Right ventricle myocardium inferior (tissue), 1 donor: ENCODE data around the gene BAG1. TPM values are rescaled to one million over a fixed set of nuclear protein-coding genes. Genes with fewer than 3 reads are reported as not detected.

Experiments
- ATAC-seq: fragments of 200-7000 bp; cut with Tn5 transposase; one replicate; pipeline ENCODE4 v1.9.1; 2020; ENCODE audit warnings: mild to moderate bottlenecking, moderate library complexity
- DNase-seq: peaks from one replicate; pipeline ENCODE4 v3.0.0; 2021; ENCODE audit errors: missing footprints
- intact Hi-C: fragments of 100-400 bp; cut with DNase I; formaldehyde crosslinking; loops from one replicate; pipeline ENCODE4 v1.11.0; 2022
- total RNA-seq: library from RNA; stranded (reverse); fragmentation: NEBNext Ultra II Directional; extraction: Animal tissue kit (Norgen Biotek cat#: 25700); gene quantifications from one replicate; pipeline ENCODE4 v1.2.1, GENCODE V29; 2021
- donor health status: DM: no; HTN: yes; CAD: no; lungs with severe emphysema.

The BAG1 gene
- total RNA-seq, 1 donor from 2014 or later = 132 TPM

- intact Hi-C loops = loop anchor here (5.0 kb wide), 1 partner anchor 60 kb away; the partner anchor contains the start of gene B4GALT1
- DNase-seq (no peak), ATAC-seq (no peak)
These were observed 36.8 kb downstream of the BAG1 start for GRCh38 chr9:33227741-33228140.

GRCh38 chr9:33227008-33227398, 37.5 kb downstream of the BAG1 start:
- peak; percentile 91 for DNase-seq
- intact Hi-C loops = loop anchor here (5.0 kb wide), 1 partner anchor 60 kb away; the partner anchor contains the start of gene B4GALT1
- ATAC-seq = peak; percentile 41

GRCh38 chr9:33225319-33226147, 39.0 kb downstream of the BAG1 start:
- DNase-seq (no peak), ATAC-seq (no peak)
- intact Hi-C loops = loop anchor here (1.0 to 5.0 kb wide), 2 partner anchors 58 to 144 kb away; partner anchors contain the start of gene B4GALT1

GRCh38 chr9:33223696-33224095, 40.8 kb downstream of the BAG1 start:
- intact Hi-C loops = loop anchor here (5.0 kb wide), 1 partner anchor 36 kb away; no protein-coding TSS in a partner anchor
- DNase-seq = no peak
- no peak for ATAC-seq

GRCh38 chr9:33222031-33222430, 42.5 kb downstream of the BAG1 start:
- intact Hi-C loops = loop anchor here (5.0 kb wide), 1 partner anchor 35 kb away; no protein-coding TSS in a partner anchor
- ATAC-seq (no peak), DNase-seq (no peak)

DNA sequence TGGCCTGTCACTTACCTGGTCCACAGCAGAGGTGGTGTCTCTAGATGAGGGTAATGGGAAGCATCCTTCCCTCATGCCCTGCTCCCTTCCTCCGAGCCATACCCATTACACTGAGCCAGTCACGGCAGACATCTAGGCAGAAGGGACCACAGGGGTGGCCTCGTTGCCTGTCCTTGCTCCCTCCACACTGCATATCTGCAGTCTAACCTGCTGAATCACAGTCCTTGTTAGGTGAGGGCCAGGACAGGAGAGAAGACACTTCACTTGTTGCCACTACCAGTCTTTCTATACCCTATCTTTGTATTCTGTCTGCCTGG, 43.0 kb downstream of the BAG1 start:
- peak; percentile 23 for ATAC-seq
- intact Hi-C loops = loop anchor here (5.0 kb wide), 1 partner anchor 34 kb away; no protein-coding TSS in a partner anchor
- no peak for DNase-seq

DNA sequence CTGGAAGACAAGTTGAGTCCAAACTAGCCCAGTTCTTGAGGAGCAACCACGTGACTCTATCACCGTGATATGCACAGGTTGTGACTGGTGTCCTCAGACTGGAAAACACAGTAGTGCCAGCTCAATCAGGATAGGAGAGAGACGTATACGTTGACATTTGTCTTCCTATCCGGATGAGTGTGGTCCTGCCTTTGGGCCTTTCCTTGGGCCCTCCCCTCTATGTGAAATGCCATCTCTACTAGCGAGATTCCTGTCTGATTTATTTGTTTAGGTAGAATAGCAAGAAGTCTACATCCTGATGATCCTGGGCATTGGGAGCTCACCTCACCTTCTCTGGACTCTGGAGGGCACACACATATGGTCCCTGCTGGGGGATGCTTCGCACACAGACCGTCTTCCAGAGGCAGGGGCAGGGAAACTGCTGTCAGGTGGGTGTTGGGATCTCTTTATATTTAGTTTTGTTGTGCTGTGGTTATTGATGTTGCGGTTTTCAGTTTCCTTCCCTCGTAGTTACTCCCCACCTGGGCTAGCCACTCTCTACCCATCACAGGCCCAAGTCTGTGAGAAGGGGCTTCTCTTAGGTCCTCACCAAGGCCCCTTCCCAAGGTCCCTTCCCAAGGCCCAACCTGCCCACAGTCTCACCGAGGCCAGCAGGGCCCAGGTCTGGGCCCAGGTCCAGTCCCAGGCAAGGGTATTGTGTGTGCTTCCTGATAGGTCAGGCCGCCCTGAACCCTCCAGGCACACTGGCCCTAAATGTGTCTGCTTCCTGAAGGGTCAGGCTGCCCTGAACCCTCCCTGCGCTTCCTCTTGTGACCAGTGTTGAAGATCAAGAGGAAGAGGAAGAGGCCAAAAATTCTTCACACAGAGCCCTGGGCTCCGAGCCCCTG, 43.6 kb downstream of the BAG1 start:
- intact Hi-C loops = loop anchor here (5.0 kb wide), 1 partner anchor 34 kb away; no protein-coding TSS in a partner anchor
- DNase-seq (no peak), ATAC-seq (peak; percentile 34)

DNA sequence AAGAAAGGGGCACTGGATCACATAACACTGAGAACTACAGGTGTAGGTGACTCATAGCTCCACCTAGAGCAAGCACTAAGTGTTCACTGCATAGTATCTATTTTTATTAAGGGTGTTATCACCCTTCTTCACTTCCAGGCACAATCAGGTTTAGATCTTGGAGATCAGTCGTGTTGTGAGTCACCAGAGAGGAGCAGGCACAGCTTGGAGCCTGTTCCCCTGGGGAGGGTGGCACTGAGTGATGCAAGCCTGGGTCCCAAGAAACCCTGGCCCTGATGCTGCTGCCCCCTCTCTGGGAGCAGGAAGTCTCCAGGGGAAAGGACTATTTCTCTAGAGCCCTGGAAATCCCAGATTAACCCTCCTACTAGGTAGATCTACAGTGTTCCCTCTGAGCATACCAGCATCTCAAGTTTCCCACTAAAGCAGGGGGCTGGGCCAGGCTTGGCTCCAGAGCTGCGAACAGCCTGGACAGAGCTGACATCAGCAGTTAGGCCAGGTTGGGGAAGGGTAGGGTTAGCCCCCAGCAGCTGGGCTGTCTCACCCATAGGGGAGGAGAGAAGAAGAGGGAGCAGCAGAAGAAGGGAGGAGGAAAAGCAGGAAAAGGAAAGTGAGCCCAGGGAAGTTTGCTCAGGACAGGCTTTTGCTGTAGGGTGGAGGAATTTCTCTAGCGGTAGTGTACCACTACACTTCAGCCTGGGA, 52.7 kb downstream of the BAG1 start:
- ATAC-seq = peak; percentile 39
- intact Hi-C loops = no loop called here
- no peak for DNase-seq

DNA sequence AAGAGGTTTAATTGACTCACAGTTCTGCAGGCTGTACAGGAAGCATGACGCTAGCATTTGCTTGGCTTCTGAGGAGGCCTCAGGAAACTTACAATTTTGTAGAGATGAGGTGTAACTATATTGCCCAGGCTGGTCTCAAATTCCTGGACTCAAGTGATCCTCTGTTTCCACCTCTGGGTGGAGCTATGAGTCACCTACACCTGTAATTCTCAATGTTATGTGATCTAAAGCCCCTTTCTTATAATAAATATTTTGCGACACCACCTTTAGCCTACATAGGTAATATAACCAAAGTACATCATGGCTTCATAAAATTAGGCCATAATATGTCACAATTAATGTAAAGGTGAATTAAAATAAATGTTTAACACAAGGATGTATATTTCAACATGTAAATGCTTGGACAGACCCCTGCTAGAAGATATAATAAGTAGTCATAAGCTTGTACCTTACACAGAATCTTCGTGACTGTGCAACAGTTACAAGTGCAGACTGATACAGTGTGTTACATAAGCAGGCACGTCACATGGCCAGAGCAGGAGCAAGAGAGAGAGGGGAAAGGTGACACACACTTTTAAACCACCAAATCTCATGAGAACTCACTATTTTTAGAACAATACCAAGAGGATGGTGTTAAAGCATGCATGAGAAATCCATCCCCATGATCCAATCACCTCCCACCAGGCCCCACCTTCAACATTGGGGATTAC, 54.3 kb downstream of the BAG1 start:
- DNase-seq (no peak), ATAC-seq (no peak)
- intact Hi-C loops = no loop called here

DNA sequence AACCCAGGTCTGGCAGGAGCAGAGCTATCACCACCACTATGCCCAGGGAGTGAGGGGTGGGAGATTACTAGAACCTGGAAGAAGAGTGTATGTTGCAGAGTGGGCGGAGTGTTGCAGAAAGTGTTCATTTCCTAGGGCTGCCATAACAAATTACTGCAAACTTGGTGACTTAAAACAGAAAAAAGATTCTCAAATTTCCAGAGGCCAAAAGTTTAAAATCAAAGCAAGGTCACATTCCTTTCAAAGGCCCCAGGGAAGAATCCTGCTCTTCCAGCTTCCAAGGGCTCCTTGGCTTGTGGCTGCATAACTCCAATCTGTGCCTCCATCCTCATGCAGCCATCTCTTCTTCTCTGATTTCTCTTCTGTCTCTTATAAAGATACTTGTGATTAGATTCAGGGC, 55.1 kb downstream of the BAG1 start:
- ATAC-seq (no peak), DNase-seq (no peak)
- intact Hi-C loops = no loop called here

GRCh38 chr9:33202552-33203201, 61.8 kb downstream of the BAG1 start:
- ATAC-seq = peak; percentile 87
- intact Hi-C loops = no loop called here
- peak; percentile 81 for DNase-seq

Other genes with a start within 250 kb of the BAG1 start
- 82.3 TPM for gene DNAJA1, start 239.4 kb downstream of the BAG1 start, total RNA-seq
- 15.2 TPM for gene SMU1, start 188.0 kb downstream of the BAG1 start, total RNA-seq
- gene B4GALT1, start 97.4 kb downstream of the BAG1 start, total RNA-seq = 43.6 TPM
- gene SPINK4, start 24.5 kb downstream of the BAG1 start, total RNA-seq = not detected
- gene CHMP5, start 341 bp upstream of the BAG1 start, total RNA-seq = 51.5 TPM
- gene NFX1, start 25.8 kb upstream of the BAG1 start, total RNA-seq = 29.3 TPM
- gene AQP7, start 137.9 kb upstream of the BAG1 start, total RNA-seq = 147 TPM
- gene AQP3, start 182.9 kb upstream of the BAG1 start, total RNA-seq = 16.3 TPM
- gene NOL6, start 209.2 kb upstream of the BAG1 start, total RNA-seq = 13.0 TPM